HL-60/S4 treated with retinoic acid at 250 ng/mL for 4 days and 3 days (cell line): ENCODE measurements around the gene ACAD10.
"Not testable (repeated sequence)": the region's sequence is repeated elsewhere in the genome, so short reads cannot be mapped to it uniquely, and the experiment has no call there.

Experiments
- in situ Hi-C: fragments of 300-500 bp; cut with MboI; formaldehyde crosslinking; loops from 2 replicates; pipeline ENCODE4 v1.7.0; 2022; ENCODE audit warnings: low sequenced_read_pairs

The ACAD10 gene

DNA sequence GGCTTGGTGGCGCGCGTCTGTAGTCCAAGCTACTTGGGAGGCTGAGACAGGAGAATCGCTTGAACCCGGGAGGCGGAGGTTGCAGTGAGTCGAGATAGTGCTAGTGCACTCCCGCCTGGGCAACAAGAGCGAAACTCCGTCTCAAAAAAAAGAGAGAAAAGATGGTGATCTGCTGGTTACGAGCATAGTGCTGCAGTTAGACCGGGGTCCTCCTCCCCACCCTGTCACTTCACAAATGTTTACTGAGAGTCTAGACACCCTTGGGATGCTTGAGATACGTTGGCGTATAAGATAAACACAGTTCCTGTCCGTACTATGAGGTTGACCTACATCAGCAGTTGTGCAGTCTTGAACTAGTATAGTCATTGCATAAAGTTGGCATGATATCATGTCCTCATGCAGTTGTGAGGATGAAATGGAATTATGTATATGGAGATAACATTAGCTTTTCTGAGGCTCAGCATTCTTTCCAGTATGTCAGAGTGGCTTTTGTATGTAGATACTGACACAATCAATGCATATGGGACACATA is 787 bp downstream of the ACAD10 start:
- in situ Hi-C loops: no loop called here

DNA sequence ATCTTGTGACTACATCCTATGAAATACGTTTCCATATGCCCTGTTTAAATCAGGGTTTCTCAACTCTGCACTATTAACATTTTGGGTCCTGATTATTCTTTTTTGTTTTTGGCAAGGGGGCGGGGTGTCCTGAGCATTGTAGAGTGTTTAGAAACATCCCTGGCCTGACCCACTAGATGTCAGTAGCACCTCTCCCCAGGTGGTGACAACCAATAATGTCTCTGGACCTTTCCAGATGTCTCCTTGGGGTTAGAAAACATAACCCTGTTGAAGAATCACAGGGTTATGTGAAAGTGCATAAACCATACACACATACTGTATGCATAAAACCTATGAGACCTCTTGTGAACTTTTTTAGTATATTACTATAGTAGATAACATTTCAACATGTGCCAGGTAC is 1.4 kb downstream of the ACAD10 start:
- in situ Hi-C loops: no loop called here

DNA sequence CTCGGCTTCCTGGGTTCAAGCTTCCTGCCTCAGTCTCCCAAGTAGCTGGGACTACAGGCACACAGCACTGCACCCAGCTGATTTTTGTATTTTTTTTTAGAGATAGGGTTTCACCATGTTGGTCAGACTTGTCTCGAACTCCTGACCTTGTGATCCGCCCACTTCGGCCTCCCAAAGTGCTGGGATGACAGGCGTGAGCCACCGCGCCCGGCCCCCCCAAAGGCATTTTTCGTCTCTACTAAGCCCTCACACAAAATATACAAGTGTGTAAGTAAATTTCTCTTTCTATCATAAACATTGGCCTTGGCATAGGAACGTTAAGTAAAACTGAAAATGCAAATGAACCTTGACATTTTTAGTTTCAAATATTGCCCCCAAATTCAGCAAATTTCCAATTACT is 2.1 kb downstream of the ACAD10 start:
- in situ Hi-C loops: no loop called here

DNA sequence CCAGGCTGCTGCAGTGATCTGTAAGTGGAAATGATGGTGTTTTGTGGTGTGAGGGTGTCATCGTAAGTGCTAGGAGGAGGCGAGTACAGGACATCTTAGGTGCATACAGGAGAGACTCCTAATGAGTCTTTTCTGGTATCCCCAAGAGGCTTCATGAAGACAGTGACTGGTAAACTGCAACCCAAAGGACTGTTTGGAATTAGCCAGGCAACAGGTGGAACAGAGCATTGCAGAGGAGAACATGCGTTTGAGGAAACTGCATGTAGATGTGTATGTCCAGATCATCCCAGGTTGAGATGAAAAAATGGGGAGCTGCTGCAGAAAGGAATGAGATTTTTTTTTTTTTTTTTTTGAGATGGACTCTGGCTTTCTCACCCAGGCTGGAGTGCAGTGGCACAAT is 5.4 kb downstream of the ACAD10 start:
- in situ Hi-C loops: no loop called here

- in situ Hi-C loops: no loop called here
These were observed 6.8 kb downstream of the ACAD10 start for GRCh38 chr12:111692575-111693210.

DNA sequence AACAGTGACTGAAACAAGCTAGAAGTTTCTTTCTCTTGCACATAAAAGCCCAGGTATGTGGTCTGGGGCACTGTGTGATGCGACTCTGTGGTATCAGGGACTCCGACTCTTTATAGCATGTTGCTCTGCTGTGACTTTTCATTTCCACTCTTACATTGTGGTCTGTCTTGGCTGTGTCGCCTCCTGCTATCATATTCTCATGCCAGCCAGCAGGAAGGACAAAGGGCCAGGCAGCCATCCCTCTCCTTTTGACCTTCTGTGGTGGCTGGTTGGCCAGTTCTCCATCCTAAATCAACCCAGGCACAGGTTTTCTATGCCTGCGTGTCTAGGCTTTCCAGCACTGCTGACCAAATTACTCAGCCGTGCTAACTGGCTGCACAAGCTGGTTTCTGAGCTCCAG is 8.0 kb downstream of the ACAD10 start:
- in situ Hi-C loops: no loop called here

DNA sequence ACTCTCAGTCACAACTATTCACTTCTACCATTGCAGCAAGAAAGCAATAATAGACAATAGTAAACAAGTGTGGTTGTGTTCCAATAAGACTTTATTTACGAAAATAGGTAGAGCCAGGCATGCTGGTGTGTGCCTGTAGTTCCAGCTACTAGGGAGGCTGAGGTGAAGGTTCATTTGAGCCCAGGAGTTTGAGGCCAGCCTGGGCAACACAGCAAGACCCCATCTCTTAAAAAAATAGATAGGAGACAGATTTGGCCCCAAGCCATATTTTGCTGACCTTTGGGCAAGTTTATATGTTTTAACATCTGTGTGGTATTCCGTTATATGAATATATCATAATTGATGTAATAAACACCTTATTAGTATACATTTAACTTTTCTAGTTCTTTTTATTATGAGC is 14.1 kb downstream of the ACAD10 start:
- in situ Hi-C loops: no loop called here

GRCh38 chr12:111705672-111706071 is 19.8 kb downstream of the ACAD10 start:
- in situ Hi-C loops: no loop called here

GRCh38 chr12:111706145-111706544 is 20.3 kb downstream of the ACAD10 start:
- in situ Hi-C loops: no loop called here

GRCh38 chr12:111715279-111715678 is 29.4 kb downstream of the ACAD10 start:
- in situ Hi-C loops: no loop called here

- in situ Hi-C loops: not testable (repeated sequence)
These were observed 33.5 kb downstream of the ACAD10 start for GRCh38 chr12:111719316-111719715.

DNA sequence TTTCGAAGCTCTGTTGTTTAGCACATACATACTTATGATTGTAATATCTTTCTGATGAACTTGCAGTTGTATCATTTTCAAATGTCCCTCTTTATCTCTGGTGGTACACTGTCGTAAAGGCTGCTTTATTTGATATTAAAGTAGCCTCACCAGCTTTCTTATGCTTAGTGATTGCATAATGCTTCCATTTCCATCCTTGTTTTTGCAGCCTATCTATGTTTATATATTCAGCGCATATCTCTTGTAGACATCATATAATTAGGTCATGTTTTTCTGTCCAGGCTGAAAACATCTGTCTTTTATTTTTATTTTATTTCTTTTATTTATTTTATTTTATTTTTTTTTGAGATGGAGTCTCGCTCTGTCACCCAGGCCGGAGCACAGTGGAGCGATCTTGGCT is 34.6 kb downstream of the ACAD10 start:
- in situ Hi-C loops: no loop called here

DNA sequence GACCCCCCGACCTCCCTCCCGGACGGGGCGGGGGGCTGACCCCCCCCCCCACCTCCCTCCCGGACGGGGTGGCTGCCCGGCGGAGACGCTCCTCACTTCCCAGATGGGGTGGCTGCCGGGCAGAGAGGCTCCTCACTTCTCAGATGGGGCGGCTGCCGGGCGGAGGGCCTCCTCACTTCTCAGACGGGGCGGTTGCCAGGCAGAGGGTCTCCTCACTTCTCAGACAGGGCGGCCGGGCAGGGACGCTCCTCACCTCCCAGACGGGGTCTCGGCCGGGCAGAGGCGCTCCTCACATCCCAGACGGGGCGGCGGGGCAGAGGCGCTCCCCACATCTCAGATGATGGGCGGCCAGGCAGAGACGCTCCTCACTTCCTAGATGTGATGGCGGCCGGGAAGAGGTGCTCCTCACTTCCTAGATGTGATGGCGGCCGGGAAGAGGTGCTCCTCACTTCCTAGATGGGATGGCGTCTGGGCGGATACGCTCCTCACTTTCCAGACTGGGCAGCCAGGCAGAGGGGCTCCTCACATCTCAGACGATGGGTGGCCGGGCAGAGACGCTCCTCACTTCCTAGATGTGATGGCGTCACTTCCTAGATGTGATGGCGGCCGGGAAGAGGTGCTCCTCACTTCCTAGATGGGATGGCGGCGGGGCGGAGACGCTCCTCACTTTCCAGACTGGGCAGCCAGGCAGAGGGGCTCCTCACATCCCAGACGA is 38.0 kb downstream of the ACAD10 start:
- in situ Hi-C loops: not testable (repeated sequence)

- in situ Hi-C loops: no loop called here
These were observed 42.9 kb downstream of the ACAD10 start for GRCh38 chr12:111728795-111729194.

- in situ Hi-C loops: no loop called here
These were observed 44.6 kb downstream of the ACAD10 start for GRCh38 chr12:111730420-111730819.

GRCh38 chr12:111732786-111733185 is 46.9 kb downstream of the ACAD10 start:
- in situ Hi-C loops: no loop called here

GRCh38 chr12:111733340-111733915 is 47.6 kb downstream of the ACAD10 start:
- in situ Hi-C loops: no loop called here

GRCh38 chr12:111739524-111739923 is 53.7 kb downstream of the ACAD10 start:
- in situ Hi-C loops: not testable (repeated sequence)

DNA sequence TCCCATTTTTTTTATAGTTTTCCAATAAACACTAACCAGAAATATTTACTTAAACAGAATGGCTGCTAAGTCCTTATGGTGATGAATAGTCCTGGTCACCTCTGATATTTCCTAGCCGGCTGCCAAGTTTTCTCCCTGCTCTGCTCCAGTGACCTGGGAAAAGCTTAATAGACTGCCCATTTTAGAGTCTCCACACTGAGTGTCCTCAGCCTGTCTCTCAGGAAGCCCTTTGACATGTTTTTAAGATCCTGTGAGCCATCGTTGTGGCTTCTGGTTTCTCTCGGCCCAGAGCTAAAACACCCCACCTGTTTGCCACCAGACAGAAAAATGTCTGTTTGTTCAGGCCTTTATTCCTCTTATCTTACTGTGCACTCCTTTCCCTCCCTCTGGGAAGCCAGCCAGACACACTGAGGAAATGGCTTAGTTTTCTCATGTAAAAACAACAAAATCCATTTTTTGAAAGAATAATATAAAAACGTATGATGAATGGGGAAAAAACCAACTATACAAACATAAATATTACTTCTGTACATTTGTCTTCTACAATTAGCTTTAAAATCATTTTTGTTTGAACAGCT is 55.5 kb downstream of the ACAD10 start:
- in situ Hi-C loops: loop anchor here (10.0 kb wide), 1 partner anchor 53 kb away; no protein-coding TSS in a partner anchor

GRCh38 chr12:111745211-111745610 is 59.4 kb downstream of the ACAD10 start:
- in situ Hi-C loops: loop anchor here (10.0 kb wide), 1 partner anchor 50 kb away; no protein-coding TSS in a partner anchor

- in situ Hi-C loops: loop anchor here (10.0 kb wide), 1 partner anchor 47 kb away; no protein-coding TSS in a partner anchor
These were observed 61.5 kb downstream of the ACAD10 start for GRCh38 chr12:111747333-111747732.
